GM15510 (cell line): ENCODE data around the gene DSC1.

Experiments
- POLR2A ChIP-seq: IDR thresholded peaks from 3 replicates; pipeline ENCODE4 v1.6.1; 2011; ENCODE audit warnings: borderline replicate concordance; ENCODE audit not compliant: insufficient read length; ENCODE audit errors: extremely low read depth

DSC1 gene

GRCh38 chr18:31146809-31147208 is 15.8 kb downstream of the DSC1 start:
- TF ChIP-seq POLR2A: no peak

- no peak for TF ChIP-seq POLR2A
These were observed 19.6 kb downstream of the DSC1 start for GRCh38 chr18:31143025-31143424.

- TF ChIP-seq POLR2A: no peak
These were observed 23.9 kb downstream of the DSC1 start for GRCh38 chr18:31138709-31139108.

GRCh38 chr18:31134988-31135529 is 27.6 kb downstream of the DSC1 start:
- TF ChIP-seq POLR2A: no peak

GRCh38 chr18:31129398-31130115 is 33.1 kb downstream of the DSC1 start:
- no peak for TF ChIP-seq POLR2A

GRCh38 chr18:31125878-31126277 is 36.8 kb downstream of the DSC1 start:
- no peak for TF ChIP-seq POLR2A

- TF ChIP-seq POLR2A: no peak
These were observed 42.1 kb downstream of the DSC1 start for GRCh38 chr18:31120594-31120993.

GRCh38 chr18:31116853-31117595 is 45.6 kb downstream of the DSC1 start:
- TF ChIP-seq POLR2A: no peak

- TF ChIP-seq POLR2A: no peak
These were observed 49.9 kb downstream of the DSC1 start for GRCh38 chr18:31112804-31113203.

- no peak for TF ChIP-seq POLR2A
These were observed 56.9 kb downstream of the DSC1 start for GRCh38 chr18:31105733-31106132.

- no peak for TF ChIP-seq POLR2A
These were observed 58.2 kb downstream of the DSC1 start for GRCh38 chr18:31104444-31104843.

- no peak for TF ChIP-seq POLR2A
These were observed 59.2 kb downstream of the DSC1 start for GRCh38 chr18:31103423-31103822.

- TF ChIP-seq POLR2A: no peak
These were observed 59.7 kb downstream of the DSC1 start for GRCh38 chr18:31102941-31103340.

GRCh38 chr18:31102025-31102684 is 60.5 kb downstream of the DSC1 start, which contains the start of gene DSC2:
Gene DSC2 (minus strand): TSS chr18:31102421. CDS start chr18:31101971, 450 bp downstream.
- TF ChIP-seq POLR2A: no peak
